Measurements from ENCODE around the gene ZDHHC5.

ZDHHC5 gene

GRCh38 chr11:57638005-57638781 is 29.7 kb upstream of the ZDHHC5 start:
- Histone ChIP-seq H3K4me3 (peak overlapping the region; percentile 97), H3K27ac (peak overlapping the region; percentile 44 to 94)
- no peak for DNase-seq (ENCODE audit: low spot score)
- TF ChIP-seq CTCF (IDR thresholded peaks at IDR 0.05): no peak

- peak overlapping the region; percentile 44 to 94 for H3K27ac ChIP-seq
- TF ChIP-seq CTCF (IDR thresholded peaks at IDR 0.05): no peak
These were observed 29.0 kb upstream of the ZDHHC5 start for GRCh38 chr11:57638811-57639320.

GRCh38 chr11:57639321-57640067 is 28.4 kb upstream of the ZDHHC5 start:
- peak overlapping the region in 1 of 2 donors; percentile 94 for H3K27ac ChIP-seq
- H3K4me3 ChIP-seq: peak overlapping the region; percentile 97
- DNase-seq (ENCODE audit: low spot score): no peak
- no peak for TF ChIP-seq CTCF (IDR thresholded peaks at IDR 0.05)

More at GRCh38 chr11:57638811-57639320, 29.0 kb upstream of the ZDHHC5 start:
- no peak for DNase-seq (ENCODE audit: low spot score)
- H3K4me3 ChIP-seq: peak overlapping the region; percentile 97

GRCh38 chr11:57640068-57640800 is 27.7 kb upstream of the ZDHHC5 start:
- peak overlapping the region in 1 of 2 donors; percentile 94 for H3K27ac ChIP-seq
- H3K4me3 ChIP-seq: peak overlapping the region; percentile 97
- no peak for DNase-seq (ENCODE audit: low spot score)
- no peak for TF ChIP-seq CTCF (IDR thresholded peaks at IDR 0.05)

GRCh38 chr11:57641011-57641807 is 26.7 kb upstream of the ZDHHC5 start:
- DNase-seq (ENCODE audit: low spot score): no peak

More at GRCh38 chr11:57641011-57641807, 26.7 kb upstream of the ZDHHC5 start:
- H3K4me3 ChIP-seq: no peak overlapping the region
- H3K27ac ChIP-seq: no peak overlapping the region
- TF ChIP-seq CTCF (IDR thresholded peaks at IDR 0.05): peak; percentile 17
